ENCODE measurements around the gene ANO3. TPM values are rescaled to one million over a fixed set of nuclear protein-coding genes. Genes with fewer than 3 reads are reported as not detected.

Gene ANO3
- total and polyA plus RNA-seq, 2 of the 4 experiments (the other 2 are of a cell fraction) = 0.02 to 0.18 TPM

DNA sequence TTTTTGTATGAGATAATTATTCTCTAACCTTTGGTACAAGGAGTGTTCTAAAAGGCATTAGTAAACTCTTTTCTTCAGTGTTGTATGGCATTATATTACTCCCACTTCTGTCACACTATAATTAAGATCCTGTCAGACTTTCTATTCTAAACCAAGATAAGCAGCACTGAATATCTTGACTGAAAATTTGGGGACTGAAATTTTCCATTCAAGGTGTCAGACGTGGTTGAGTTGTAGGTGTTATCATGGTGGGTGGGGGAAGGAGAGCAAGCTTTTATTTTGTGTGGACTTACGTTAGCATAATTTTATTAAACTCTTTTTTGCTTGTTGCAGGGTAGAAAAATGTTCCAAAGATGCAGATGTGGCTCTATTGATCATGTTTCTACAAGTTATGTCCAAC is 217.2 kb downstream of the ANO3 start:
- Histone ChIP-seq H2AK9ac (replicated peaks; ENCODE audit: low read depth, low read length, poor library complexity) (no peak overlapping the region), H3K56ac (ENCODE audit: extremely low read depth, insufficient read depth, low read length) (no peak overlapping the region), H2BK120ac (ENCODE audit: low read depth, low read length) (no peak overlapping the region), H3K4me1 (ENCODE audit: control insufficient read depth, insufficient read depth, low read length) (no peaks in the 10 kb centered on the region), H2BK5ac (ENCODE audit: low read depth, low read length, poor library complexity, severe bottlenecking) (no peak overlapping the region), H3K79me1 (ENCODE audit: low read depth in 1 of 2, low read length in 2 of 2) (no peaks in the 10 kb centered on the region), H4K5ac (ENCODE audit: low read depth, low read length) (no peak overlapping the region), H2BK15ac (ENCODE audit: low read depth, low read length) (no peak overlapping the region), H3K9me1 (ENCODE audit: insufficient read depth, low read length) (no peaks in the 10 kb centered on the region), H3K9ac (ENCODE audit: low read depth, low read length) (no peak overlapping the region), H3K4ac (ENCODE audit: low read depth, low read length) (no peak overlapping the region), H3K36me3 (ENCODE audit: control insufficient read depth, insufficient read depth, low read length) (no peaks in the 10 kb centered on the region), H3K23ac (ENCODE audit: low read depth, low read length) (no peak overlapping the region), H3K9me3 (ENCODE audit: control insufficient read depth, insufficient read depth, low read length) (no peaks in the 10 kb centered on the region), H4K20me1 (ENCODE audit: insufficient read depth, low read length) (no peaks in the 10 kb centered on the region), H3K14ac (replicated peaks; ENCODE audit: low read depth, low read length) (no peak overlapping the region), H2AFZ (replicated peaks; ENCODE audit: low read length, poor library complexity) (no peak overlapping the region), H3K27ac (ENCODE audit: insufficient read depth, low read length) (no peak overlapping the region), H3K4me2 (ENCODE audit: low read depth, low read length) (no peak overlapping the region), H2BK20ac (ENCODE audit: low read depth, low read length) (no peak overlapping the region), H3K27me3 (ENCODE audit: control insufficient read depth, insufficient read depth, low read length) (no peaks in the 10 kb centered on the region), H2AK5ac (ENCODE audit: low read depth, low read length) (no peak overlapping the region), H4K91ac (ENCODE audit: insufficient read depth, low read depth, low read length) (no peak overlapping the region), H4K8ac (ENCODE audit: low read depth in 2 of 2, low read length in 2 of 2) (no peak overlapping the region), H3K18ac (ENCODE audit: low read depth, low read length) (no peak overlapping the region), H3K4me3 (ENCODE audit: insufficient read depth, low read depth, low read length) (no peak overlapping the region)
- intact Hi-C loops (cut with micrococcal nuclease) (no loop called here), dilution Hi-C loops (cut with HindIII; ENCODE audit: low sequenced_read_pairs, unreplicated experiment) (no loop called here), in situ Hi-C loops (cut with MboI; ENCODE audit: low sequenced_read_pairs) (no loop called here)
- whole genome bisulfite sequencing, 2 experiments (ENCODE audit: extremely low coverage in 2 of 2, insufficient read length in 1 of 2) = no CpG with 5 or more reads among the region's 2 CpGs
- ATAC-seq (ENCODE audit: low read depth) (no peak), DNase-seq (no peak)
- POLR2A ChIA-PET (ENCODE audit: unreplicated experiment) = no interaction called here
- BruUV-seq (replicated peaks) = no TSS peak
- TF ChIP-seq SMC3 (IDR thresholded peaks at IDR 0.05; ENCODE audit: low read depth, low read length) (no peak), FOS (IDR thresholded peaks at IDR 0.05; ENCODE audit: low read depth, low read length) (no peak), CEBPB (IDR thresholded peaks at IDR 0.05; ENCODE audit: low read depth, low read length) (no peak), RCOR1 (IDR thresholded peaks at IDR 0.05; ENCODE audit: insufficient replicate concordance, low read length) (no peak), BHLHE40 (IDR thresholded peaks at IDR 0.05; ENCODE audit: low read depth, low read length) (no peak), MXI1 (IDR thresholded peaks at IDR 0.05; ENCODE audit: borderline replicate concordance, low read depth, low read length) (no peak), RAD21 (IDR thresholded peaks at IDR 0.05; ENCODE audit: low read length) (no peak), MAZ (IDR thresholded peaks at IDR 0.05; ENCODE audit: borderline replicate concordance, low read depth, low read length) (no peak), NFE2L2 (IDR thresholded peaks at IDR 0.05; ENCODE audit: low read depth, low read length) (no peak), CHD1 (IDR thresholded peaks at IDR 0.05; ENCODE audit: low read depth, low read length) (no peak), RFX5 (IDR thresholded peaks at IDR 0.05; ENCODE audit: low read depth, low read length) (no peak), POLR2A (IDR thresholded peaks at IDR 0.05; ENCODE audit: low read depth, low read length) (no peak), MAFK (IDR thresholded peaks at IDR 0.05; ENCODE audit: low read depth, low read length) (no peak)
- TF ChIP-seq, protein P1, sequence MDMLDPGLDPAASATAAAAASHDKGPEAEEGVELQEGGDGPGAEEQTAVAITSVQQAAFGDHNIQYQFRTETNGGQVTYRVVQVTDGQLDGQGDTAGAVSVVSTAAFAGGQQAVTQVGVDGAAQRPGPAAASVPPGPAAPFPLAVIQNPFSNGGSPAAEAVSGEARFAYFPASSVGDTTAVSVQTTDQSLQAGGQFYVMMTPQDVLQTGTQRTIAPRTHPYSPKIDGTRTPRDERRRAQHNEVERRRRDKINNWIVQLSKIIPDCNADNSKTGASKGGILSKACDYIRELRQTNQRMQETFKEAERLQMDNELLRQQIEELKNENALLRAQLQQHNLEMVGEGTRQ (IDR thresholded peaks at IDR 0.05; ENCODE audit: low read depth, low read length) = no peak
- TF ChIP-seq, protein P2, sequence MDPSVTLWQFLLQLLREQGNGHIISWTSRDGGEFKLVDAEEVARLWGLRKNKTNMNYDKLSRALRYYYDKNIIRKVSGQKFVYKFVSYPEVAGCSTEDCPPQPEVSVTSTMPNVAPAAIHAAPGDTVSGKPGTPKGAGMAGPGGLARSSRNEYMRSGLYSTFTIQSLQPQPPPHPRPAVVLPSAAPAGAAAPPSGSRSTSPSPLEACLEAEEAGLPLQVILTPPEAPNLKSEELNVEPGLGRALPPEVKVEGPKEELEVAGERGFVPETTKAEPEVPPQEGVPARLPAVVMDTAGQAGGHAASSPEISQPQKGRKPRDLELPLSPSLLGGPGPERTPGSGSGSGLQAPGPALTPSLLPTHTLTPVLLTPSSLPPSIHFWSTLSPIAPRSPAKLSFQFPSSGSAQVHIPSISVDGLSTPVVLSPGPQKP (IDR thresholded peaks at IDR 0.05; ENCODE audit: borderline replicate concordance, low read depth, low read length) = no peak
- TF ChIP-seq, protein P3, sequence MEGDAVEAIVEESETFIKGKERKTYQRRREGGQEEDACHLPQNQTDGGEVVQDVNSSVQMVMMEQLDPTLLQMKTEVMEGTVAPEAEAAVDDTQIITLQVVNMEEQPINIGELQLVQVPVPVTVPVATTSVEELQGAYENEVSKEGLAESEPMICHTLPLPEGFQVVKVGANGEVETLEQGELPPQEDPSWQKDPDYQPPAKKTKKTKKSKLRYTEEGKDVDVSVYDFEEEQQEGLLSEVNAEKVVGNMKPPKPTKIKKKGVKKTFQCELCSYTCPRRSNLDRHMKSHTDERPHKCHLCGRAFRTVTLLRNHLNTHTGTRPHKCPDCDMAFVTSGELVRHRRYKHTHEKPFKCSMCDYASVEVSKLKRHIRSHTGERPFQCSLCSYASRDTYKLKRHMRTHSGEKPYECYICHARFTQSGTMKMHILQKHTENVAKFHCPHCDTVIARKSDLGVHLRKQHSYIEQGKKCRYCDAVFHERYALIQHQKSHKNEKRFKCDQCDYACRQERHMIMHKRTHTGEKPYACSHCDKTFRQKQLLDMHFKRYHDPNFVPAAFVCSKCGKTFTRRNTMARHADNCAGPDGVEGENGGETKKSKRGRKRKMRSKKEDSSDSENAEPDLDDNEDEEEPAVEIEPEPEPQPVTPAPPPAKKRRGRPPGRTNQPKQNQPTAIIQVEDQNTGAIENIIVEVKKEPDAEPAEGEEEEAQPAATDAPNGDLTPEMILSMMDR (conservative IDR thresholded peaks at IDR 0.05; ENCODE audit: low read depth, low read length) = no peak
- CTCF ChIA-PET = no interaction called here
